CD14-positive monocyte (primary cell): ENCODE data around the gene PAQR6. TPM values are rescaled to one million over a fixed set of nuclear protein-coding genes. Genes with fewer than 3 reads are reported as not detected.

Experiments used
- DNase-seq, 3 donors: peaks; one replicate each; pipeline ENCODE4 v3.0.0-alpha.2; 2011 to 2022
- H2AFZ ChIP-seq: 2 replicates; pipeline ENCODE4 v1.6.0; 2012; ENCODE audit warnings: mild to moderate bottlenecking, low read depth, low read length, inconsistent platforms; ENCODE audit not compliant: insufficient read depth, poor library complexity, severe bottlenecking
- H3K27ac ChIP-seq, 2 donors: 1 replicate in 1 of 2; 2 replicates in 1 of 2; pipeline ENCODE4 v1.5.1; 2012 to 2013; ENCODE audit warnings: low read length in 2 of 2, control low read depth in 1 of 2, inconsistent platforms in 1 of 2, low read depth in 1 of 2, mild to moderate bottlenecking in 1 of 2
- H3K27me3 ChIP-seq, 2 donors: one replicate each; pipeline versions ENCODE4 v1.6.0 to v1.6.1; 2011 to 2013; ENCODE audit warnings: low read length in 2 of 2; ENCODE audit not compliant: control insufficient read depth in 2 of 2, insufficient read depth in 2 of 2
- H3K36me3 ChIP-seq, 2 donors: replicated peaks in 1 of 2; 1 replicate in 1 of 2; 2 replicates in 1 of 2; pipeline versions ENCODE4 v1.5.1 to v1.6.1; 2012 to 2013; ENCODE audit warnings: low read length in 2 of 2, control low read depth in 1 of 2, inconsistent platforms in 1 of 2, mild to moderate bottlenecking in 1 of 2; ENCODE audit not compliant: insufficient read depth in 2 of 2, control insufficient read depth in 1 of 2
- H3K4me1 ChIP-seq, 2 donors: 1 replicate in 1 of 2; 2 replicates in 1 of 2; pipeline versions ENCODE4 v1.5.1 to v1.6.1; 2012 to 2013; ENCODE audit warnings: low read length in 2 of 2, control low read depth in 1 of 2, inconsistent platforms in 1 of 2, mild to moderate bottlenecking in 1 of 2, moderate library complexity in 1 of 2; ENCODE audit not compliant: insufficient read depth in 2 of 2, control insufficient read depth in 1 of 2
- H3K4me2 ChIP-seq: replicated peaks from 2 replicates; pipeline ENCODE3; 2012; ENCODE audit warnings: low read length, moderate library complexity, mild to moderate bottlenecking; ENCODE audit not compliant: poor library complexity, severe bottlenecking; ENCODE audit errors: extremely low read depth
- H3K4me3 ChIP-seq, 3 experiments: fragments of 200-600 bp in 1 of 3; sonication (generic) in 1 of 3; replicated peaks in 1 of 3; 1 replicate in 2 of 3; 2 replicates in 1 of 3; pipeline ENCODE4 v1.5.1; 2011 to 2013; ENCODE audit warnings: low read length in 3 of 3, mild to moderate bottlenecking in 3 of 3, control low read depth in 2 of 3, low read depth in 2 of 3, inconsistent platforms in 1 of 3, moderate library complexity in 1 of 3
- H3K79me2 ChIP-seq: 2 replicates; pipeline ENCODE4 v1.6.0; 2012; ENCODE audit warnings: mild to moderate bottlenecking, control low read depth, inconsistent platforms, low read length, moderate library complexity; ENCODE audit not compliant: insufficient read depth
- H3K9ac ChIP-seq: 2 replicates; pipeline ENCODE4 v1.6.0; 2017; ENCODE audit warnings: low read length, mild to moderate bottlenecking; ENCODE audit not compliant: insufficient read depth, poor library complexity, severe bottlenecking
- H3K9me3 ChIP-seq, 2 donors: replicated peaks in 1 of 2; 1 replicate in 1 of 2; 2 replicates in 1 of 2; pipeline versions ENCODE4 v1.5.1 to v1.6.1; 2012 to 2013; ENCODE audit warnings: low read length in 2 of 2, control low read depth in 1 of 2; ENCODE audit not compliant: control insufficient read depth in 1 of 2, insufficient read depth in 1 of 2
- H4K20me1 ChIP-seq: 2 replicates; pipeline ENCODE4 v1.6.0; 2012; ENCODE audit warnings: mild to moderate bottlenecking, low read length, control low read depth, moderate library complexity; ENCODE audit not compliant: insufficient read depth
- H3K27ac Mint-ChIP-seq, 7 donors: one replicate each; pipeline ENCODE4 v1.8.0; 2020; ENCODE audit warnings: mild to moderate bottlenecking in 7 of 7, mixed read lengths in 7 of 7, moderate library complexity in 6 of 7, inconsistent platforms in 2 of 7
- H3K27me3 Mint-ChIP-seq, 3 donors: one replicate each; pipeline ENCODE4 v1.8.0; 2021 to 2022; ENCODE audit warnings: low read depth in 3 of 3, mild to moderate bottlenecking in 3 of 3, mixed read lengths in 3 of 3, moderate library complexity in 3 of 3, inconsistent platforms in 1 of 3
- H3K36me3 Mint-ChIP-seq, 2 donors: one replicate each; pipeline ENCODE4 v1.8.0; 2020; ENCODE audit warnings: mixed read lengths in 2 of 2, inconsistent platforms in 1 of 2, mild to moderate bottlenecking in 1 of 2
- H3K4me1 Mint-ChIP-seq: one replicate; pipeline ENCODE4 v1.8.0; 2020; ENCODE audit warnings: mild to moderate bottlenecking, mixed read lengths
- H3K4me3 Mint-ChIP-seq, 2 donors: one replicate each; pipeline ENCODE4 v1.8.0; 2020; ENCODE audit warnings: mild to moderate bottlenecking in 2 of 2, mixed read lengths in 2 of 2, moderate library complexity in 1 of 2
- H3K9me3 Mint-ChIP-seq, 7 donors: one replicate each; pipeline ENCODE4 v1.8.0; 2020 to 2022; ENCODE audit warnings: mixed read lengths in 7 of 7, mild to moderate bottlenecking in 6 of 7, moderate library complexity in 6 of 7, inconsistent platforms in 2 of 7
- WGBS: methylation state at CpG from one replicate; pipeline ENCODE4 v1.1.5; 2013; ENCODE audit warnings: missing lambda C conversion rate; ENCODE audit not compliant: insufficient coverage; 5-methylcytosine and 5-hydroxymethylcytosine counted together
- intact Hi-C, 2 donors: fragments of 100-400 bp; cut with micrococcal nuclease; formaldehyde crosslinking; loops; one replicate each; pipeline versions ENCODE4 v1.15.0 to v1.15.1; 2023
- polyA plus RNA-seq, 3 donors: library from polyadenylated mRNA; depleted of rRNA in 1 of 3; unstranded in 2 of 3; stranded (reverse) in 1 of 3; fragments of 300-500 nt in 2 of 3; fragments of >200 nt in 1 of 3; fragmentation: Illumina TruSeq in 2 of 3; gene quantifications; 1 replicate in 2 of 3; 2 replicates in 1 of 3; pipeline ENCODE4 v1.2.3, GENCODE V29; 2012 to 2021
- TF ChIP-seq, protein P1 (sequence below): fragments of 200-600 bp; IDR thresholded peaks from one replicate; pipeline ENCODE4 v1.8.0; 2022; ENCODE audit warnings: antibody characterized with exemption, mild to moderate bottlenecking

PAQR6 gene
- polyA plus RNA-seq, 3 donors: 7.7 TPM; not detected in 2

- Mint-ChIP-seq H3K4me3 (no peak overlapping the region), H3K27ac (peak overlapping the region in 3 of 7 donors; percentile 33 to 60 (median 40)), H3K27me3 (peaks cover 0 to 2% (median 2%) of the 10 kb centered on the region in 3 donors), H3K36me3 (peaks cover 50 to 78% of the 10 kb centered on the region in 2 donors), H3K4me1 (peaks cover 18% of the 10 kb centered on the region), H3K9me3 (no peaks in the 10 kb centered on the region)
- no peaks in the 10 kb centered on the region for H3K9me3 ChIP-seq
- peaks cover 47 to 54% of the 10 kb centered on the region in 2 donors for H3K36me3 ChIP-seq
- WGBS: 100% methylated on average over 1 of the region's 3 CpGs
- intact Hi-C loops: no loop called here
- H3K79me2 ChIP-seq: peaks cover 41% of the 10 kb centered on the region
- H3K9ac ChIP-seq: no peak overlapping the region
- TF ChIP-seq, protein P1, sequence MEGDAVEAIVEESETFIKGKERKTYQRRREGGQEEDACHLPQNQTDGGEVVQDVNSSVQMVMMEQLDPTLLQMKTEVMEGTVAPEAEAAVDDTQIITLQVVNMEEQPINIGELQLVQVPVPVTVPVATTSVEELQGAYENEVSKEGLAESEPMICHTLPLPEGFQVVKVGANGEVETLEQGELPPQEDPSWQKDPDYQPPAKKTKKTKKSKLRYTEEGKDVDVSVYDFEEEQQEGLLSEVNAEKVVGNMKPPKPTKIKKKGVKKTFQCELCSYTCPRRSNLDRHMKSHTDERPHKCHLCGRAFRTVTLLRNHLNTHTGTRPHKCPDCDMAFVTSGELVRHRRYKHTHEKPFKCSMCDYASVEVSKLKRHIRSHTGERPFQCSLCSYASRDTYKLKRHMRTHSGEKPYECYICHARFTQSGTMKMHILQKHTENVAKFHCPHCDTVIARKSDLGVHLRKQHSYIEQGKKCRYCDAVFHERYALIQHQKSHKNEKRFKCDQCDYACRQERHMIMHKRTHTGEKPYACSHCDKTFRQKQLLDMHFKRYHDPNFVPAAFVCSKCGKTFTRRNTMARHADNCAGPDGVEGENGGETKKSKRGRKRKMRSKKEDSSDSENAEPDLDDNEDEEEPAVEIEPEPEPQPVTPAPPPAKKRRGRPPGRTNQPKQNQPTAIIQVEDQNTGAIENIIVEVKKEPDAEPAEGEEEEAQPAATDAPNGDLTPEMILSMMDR: no peak
- no peak overlapping the region for H3K4me3 ChIP-seq
- H4K20me1 ChIP-seq: no peaks in the 10 kb centered on the region
- H3K27me3 ChIP-seq: no peaks in the 10 kb centered on the region
- no peak for DNase-seq
- no peak overlapping the region for H2AFZ ChIP-seq
- peaks cover 17 to 23% of the 10 kb centered on the region in 2 donors for H3K4me1 ChIP-seq
- H3K4me2 ChIP-seq: no peak overlapping the region
- no peak overlapping the region for H3K27ac ChIP-seq
Measured at GRCh38 chr1:156211243-156211642, 36.6 kb downstream of the PAQR6 start.

DNA sequence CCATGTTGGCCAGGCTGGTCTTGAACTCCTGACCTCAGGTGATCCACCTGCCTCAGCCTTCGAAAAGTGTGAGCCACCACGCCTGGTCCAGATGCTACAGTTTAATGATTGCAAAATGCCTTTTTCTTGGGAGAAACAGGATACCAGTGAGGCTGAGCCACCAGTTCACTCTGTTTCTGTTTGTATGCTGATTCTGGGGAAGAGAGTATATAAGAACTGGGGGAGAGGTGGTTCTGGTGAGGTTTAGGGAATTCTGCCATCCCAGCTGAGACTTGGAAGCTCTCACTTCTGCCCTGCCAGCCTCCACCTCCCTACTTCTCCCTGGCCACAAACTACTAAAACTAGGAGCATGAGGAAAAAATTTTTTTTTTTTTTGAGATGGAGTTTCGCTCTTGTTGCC, 43.2 kb downstream of the PAQR6 start:
- 92% methylated on average over 2 of the region's 3 CpGs for WGBS

More for the DNA sequence above, 43.2 kb downstream of the PAQR6 start:
- intact Hi-C loops: no loop called here
- Mint-ChIP-seq H3K9me3 (no peaks in the 10 kb centered on the region), H3K27ac (peak overlapping the region in 2 of 7 donors; percentile 21 to 32), H3K4me3 (no peak overlapping the region), H3K4me1 (peaks cover 11% of the 10 kb centered on the region), H3K36me3 (peaks cover 51 to 73% of the 10 kb centered on the region in 2 donors), H3K27me3 (peaks cover 0 to 2% (median 0%) of the 10 kb centered on the region in 3 donors)
- H3K27ac ChIP-seq: no peak overlapping the region
- no peaks in the 10 kb centered on the region for H3K27me3 ChIP-seq
- peaks cover 63% of the 10 kb centered on the region for H3K79me2 ChIP-seq
- TF ChIP-seq, protein P1: no peak
- H3K4me3 ChIP-seq: no peak overlapping the region
- no peak overlapping the region for H3K9ac ChIP-seq
- peaks cover 21 to 27% of the 10 kb centered on the region in 2 donors for H3K4me1 ChIP-seq
- no peaks in the 10 kb centered on the region for H3K9me3 ChIP-seq
- H3K36me3 ChIP-seq: peaks cover 70 to 87% of the 10 kb centered on the region in 2 donors
- no peak overlapping the region for H2AFZ ChIP-seq
- no peak for DNase-seq
- peaks cover 36% of the 10 kb centered on the region for H4K20me1 ChIP-seq
- H3K4me2 ChIP-seq: no peak overlapping the region
